Keratinocyte (primary cell): ENCODE data around the gene MEA1. TPM values are rescaled to one million over a fixed set of nuclear protein-coding genes. Genes with fewer than 3 reads are reported as not detected.

Source experiments
- DNase-seq: peaks from one replicate; pipeline ENCODE4 v3.0.0-alpha.2; 2011; ENCODE audit warnings: low read depth, missing footprints, low spot score
- FAIRE-seq: peaks from 2 replicates; lab custom pipeline; 2011; peaks lifted over from hg19 to GRCh38; lab: Jason Lieb, UNC
- H2AFZ ChIP-seq: 2 replicates; pipeline ENCODE4 v1.6.0; 2012; ENCODE audit warnings: low read length, control low read depth, inconsistent platforms; ENCODE audit not compliant: control insufficient read depth
- H3K27ac ChIP-seq: 2 replicates; pipeline ENCODE4 v1.5.1; 2011; ENCODE audit warnings: low read length; ENCODE audit not compliant: control insufficient read depth, insufficient read depth
- H3K27me3 ChIP-seq: 3 replicates; pipeline ENCODE4 v1.6.0; 2011; ENCODE audit warnings: low read length; ENCODE audit not compliant: control insufficient read depth, insufficient read depth; ENCODE audit errors: extremely low read depth
- H3K36me3 ChIP-seq, 2 experiments: 2 replicates in 1 of 2; 3 replicates in 1 of 2; pipeline ENCODE4 v1.5.1; 2011; ENCODE audit warnings: low read length in 2 of 2, mild to moderate bottlenecking in 1 of 2; ENCODE audit not compliant: control insufficient read depth in 2 of 2, insufficient read depth in 2 of 2; ENCODE audit errors: extremely low read depth in 1 of 2
- H3K4me1 ChIP-seq: 3 replicates; pipeline ENCODE4 v1.5.1; 2011; ENCODE audit warnings: low read length; ENCODE audit not compliant: control insufficient read depth, insufficient read depth; ENCODE audit errors: extremely low read depth
- H3K4me2 ChIP-seq: 3 replicates; pipeline ENCODE4 v1.6.0; 2011; ENCODE audit warnings: low read depth, low read length; ENCODE audit not compliant: control insufficient read depth, insufficient read depth; ENCODE audit errors: extremely low read depth
- H3K4me3 ChIP-seq, 3 experiments: fragments of 200-600 bp in 1 of 3; sonication (generic) in 1 of 3; 2 replicates in 2 of 3; 3 replicates in 1 of 3; pipeline ENCODE4 v1.5.1; 2011 to 2016; ENCODE audit warnings: low read length in 3 of 3, mild to moderate bottlenecking in 3 of 3, control low read depth in 2 of 3, inconsistent platforms in 1 of 3, low read depth in 1 of 3, mixed read lengths in 1 of 3, mixed run types in 1 of 3, moderate library complexity in 1 of 3; ENCODE audit not compliant: control insufficient read depth in 2 of 3, insufficient read depth in 2 of 3; ENCODE audit errors: extremely low read depth in 1 of 3
- H3K79me2 ChIP-seq: 2 replicates; pipeline ENCODE4 v1.6.0; 2012; ENCODE audit warnings: low read length; ENCODE audit not compliant: control insufficient read depth, insufficient read depth
- H3K9ac ChIP-seq: 3 replicates; pipeline ENCODE4 v1.6.0; 2011; ENCODE audit warnings: low read length; ENCODE audit not compliant: control insufficient read depth, insufficient read depth; ENCODE audit errors: extremely low read depth
- H3K9me1 ChIP-seq: 3 replicates; pipeline ENCODE4 v1.6.0; 2011; ENCODE audit warnings: low read length; ENCODE audit not compliant: control insufficient read depth, insufficient read depth; ENCODE audit errors: extremely low read depth
- H3K9me3 ChIP-seq: 2 replicates; pipeline ENCODE4 v1.5.1; 2012; ENCODE audit warnings: low read depth, low read length; ENCODE audit not compliant: control insufficient read depth
- H4K20me1 ChIP-seq: 3 replicates; pipeline ENCODE4 v1.6.0; 2011; ENCODE audit warnings: low read length; ENCODE audit not compliant: control insufficient read depth, insufficient read depth; ENCODE audit errors: extremely low read depth
- CTCF ChIP-seq, 3 experiments: IDR thresholded peaks in 1 of 3; conservative IDR thresholded peaks in 1 of 3; optimal IDR thresholded peaks in 1 of 3; 2 replicates in 2 of 3; 3 replicates in 1 of 3; pipeline versions ENCODE3 to v1.5.1; 2011; ENCODE audit warnings: low read length in 3 of 3, mild to moderate bottlenecking in 3 of 3, moderate library complexity in 2 of 3, control low read depth in 1 of 3, inconsistent platforms in 1 of 3; ENCODE audit not compliant: insufficient read depth in 2 of 3; ENCODE audit errors: extremely low read depth in 1 of 3
- EZH2 ChIP-seq: IDR thresholded peaks from one replicate; pipeline ENCODE4 v1.6.1; 2012; ENCODE audit warnings: inconsistent platforms, mild to moderate bottlenecking, low read length, moderate library complexity
- dilution Hi-C: fragments of 300-500 bp; cut with MboI; formaldehyde crosslinking; loops from one replicate; pipeline ENCODE4 v1.7.0; 2020; ENCODE audit warnings: low sequenced_read_pairs; ENCODE audit not compliant: extremely low pct_ligation_motif_present
- polyA plus RNA-seq, 5 experiments: library from polyadenylated mRNA; depleted of rRNA in 3 of 5; stranded (reverse) in 3 of 5; stranded (forward) in 1 of 5; unstranded in 1 of 5; fragments of >200 nt; gene quantifications; 1 replicate in 1 of 5; 2 replicates in 3 of 5; 3 replicates in 1 of 5; pipeline versions ENCODE4 v1.2.1 to v1.2.3, GENCODE V29; 2011 to 2012; ENCODE audit warnings: missing spikeins in 2 of 5, low read depth in 1 of 5, low replicate concordance in 1 of 5

The MEA1 gene
- polyA plus RNA-seq, 1 donor (not counting 4 experiments of a cell fraction or from before 2014, with no cell fraction given), result 76.1 TPM

- Histone ChIP-seq H3K27me3 (no peaks in the 10 kb centered on the region), H3K9ac (peak overlapping the region; percentile 85), H3K4me1 (peaks cover 22% of the 10 kb centered on the region), H3K9me3 (no peaks in the 10 kb centered on the region), H3K9me1 (peaks cover 5% of the 10 kb centered on the region), H3K36me3 (peaks cover 10 to 15% of the 10 kb centered on the region in 2 experiments), H3K4me3 (peak overlapping the region; percentile 77 to 86 (median 83)), H3K79me2 (peaks cover 28% of the 10 kb centered on the region), H2AFZ (peak overlapping the region; percentile 70), H3K4me2 (peak overlapping the region; percentile 97), H3K27ac (peak overlapping the region; percentile 57), H4K20me1 (no peaks in the 10 kb centered on the region)
- TF ChIP-seq CTCF (optimal IDR thresholded peaks at IDR 0.05 in 1 of 3, IDR thresholded peaks at IDR 0.05 in 1 of 3, conservative IDR thresholded peaks at IDR 0.05 in 1 of 3; ENCODE audit: extremely low read depth in 1 of 3, insufficient read depth in 2 of 3, low read length in 3 of 3), result no peak
- TF ChIP-seq EZH2, result no peak
- DNase-seq (no peak), FAIRE-seq (no peak)
- dilution Hi-C loops, result no loop called here
Measured at GRCh38 chr6:42984924-42985475, 28.7 kb downstream of the MEA1 start.

- peak within 1 kb of the TSS; percentile 97 for H3K4me2 ChIP-seq
- DNase-seq, result peak; percentile 82
- peaks cover 5% of the 10 kb centered on the region for H3K9me1 ChIP-seq
- FAIRE-seq, result peak; percentile 86
- peak within 1 kb of the TSS; percentile 85 for H3K9ac ChIP-seq
- peaks cover 29% of the 10 kb centered on the region for H3K4me1 ChIP-seq
- H4K20me1 ChIP-seq, result no peaks in the 10 kb centered on the region
- TF ChIP-seq EZH2, result no peak
- no peak for TF ChIP-seq CTCF (optimal IDR thresholded peaks at IDR 0.05 in 1 of 3, IDR thresholded peaks at IDR 0.05 in 1 of 3, conservative IDR thresholded peaks at IDR 0.05 in 1 of 3; ENCODE audit: extremely low read depth in 1 of 3, insufficient read depth in 2 of 3, low read length in 3 of 3)
- peak within 1 kb of the TSS; percentile 97 for H2AFZ ChIP-seq
- H3K9me3 ChIP-seq, result no peaks in the 10 kb centered on the region
- H3K4me3 ChIP-seq, result peak within 1 kb of the TSS; percentile 77 to 86 (median 83)
- no peaks in the 10 kb centered on the region for H3K27me3 ChIP-seq
- peaks cover 8 to 12% of the 10 kb centered on the region in 2 experiments for H3K36me3 ChIP-seq
- peak within 1 kb of the TSS; percentile 57 for H3K27ac ChIP-seq
- dilution Hi-C loops, result no loop called here
- H3K79me2 ChIP-seq, result peaks cover 28% of the 10 kb centered on the region
Measured at GRCh38 chr6:42984001-42984923, 29.5 kb downstream of the MEA1 start, which contains the start of gene PPP2R5D. PPP2R5D (plus strand) TSS chr6:42984570; CDS start chr6:42984678, 108 bp downstream.
